ENCODE data around the gene HNMT. TPM values are rescaled to one million over a fixed set of nuclear protein-coding genes. Genes with fewer than 3 reads are reported as not detected.

The HNMT gene
- total RNA-seq, 2 donors from 2014 or later: 8.0 to 10.5 TPM

DNA sequence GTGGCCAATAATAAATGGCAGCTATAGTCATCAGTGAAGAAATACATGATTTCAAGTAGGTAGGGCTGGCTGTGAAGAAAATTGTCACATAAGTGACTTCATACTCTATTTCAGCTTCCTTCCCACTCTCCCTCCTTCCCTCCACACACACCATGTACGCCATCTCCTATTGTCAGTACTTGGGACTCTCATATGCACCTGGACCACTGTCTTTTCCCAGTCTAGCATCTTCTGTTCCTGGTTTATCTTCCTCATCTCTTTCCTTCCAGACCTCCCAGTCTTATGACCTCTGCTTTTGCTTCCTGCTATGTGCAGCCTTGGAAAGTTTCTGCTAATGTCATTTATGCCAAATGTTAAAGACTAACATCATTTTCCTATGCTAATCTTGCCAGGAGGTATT is 35.0 kb downstream of the HNMT start:
- DNase-seq (ENCODE audit: low spot score): no peak
- Histone ChIP-seq H3K4me3 (no peak overlapping the region), H3K9me3 (no peaks in the 10 kb centered on the region), H3K27me3 (no peaks in the 10 kb centered on the region), H3K36me3 (no peaks in the 10 kb centered on the region), H3K27ac (no peak overlapping the region), H3K4me1 (no peaks in the 10 kb centered on the region)
- TF ChIP-seq, protein P1, sequence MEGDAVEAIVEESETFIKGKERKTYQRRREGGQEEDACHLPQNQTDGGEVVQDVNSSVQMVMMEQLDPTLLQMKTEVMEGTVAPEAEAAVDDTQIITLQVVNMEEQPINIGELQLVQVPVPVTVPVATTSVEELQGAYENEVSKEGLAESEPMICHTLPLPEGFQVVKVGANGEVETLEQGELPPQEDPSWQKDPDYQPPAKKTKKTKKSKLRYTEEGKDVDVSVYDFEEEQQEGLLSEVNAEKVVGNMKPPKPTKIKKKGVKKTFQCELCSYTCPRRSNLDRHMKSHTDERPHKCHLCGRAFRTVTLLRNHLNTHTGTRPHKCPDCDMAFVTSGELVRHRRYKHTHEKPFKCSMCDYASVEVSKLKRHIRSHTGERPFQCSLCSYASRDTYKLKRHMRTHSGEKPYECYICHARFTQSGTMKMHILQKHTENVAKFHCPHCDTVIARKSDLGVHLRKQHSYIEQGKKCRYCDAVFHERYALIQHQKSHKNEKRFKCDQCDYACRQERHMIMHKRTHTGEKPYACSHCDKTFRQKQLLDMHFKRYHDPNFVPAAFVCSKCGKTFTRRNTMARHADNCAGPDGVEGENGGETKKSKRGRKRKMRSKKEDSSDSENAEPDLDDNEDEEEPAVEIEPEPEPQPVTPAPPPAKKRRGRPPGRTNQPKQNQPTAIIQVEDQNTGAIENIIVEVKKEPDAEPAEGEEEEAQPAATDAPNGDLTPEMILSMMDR (IDR thresholded peaks at IDR 0.05): no peak

DNA sequence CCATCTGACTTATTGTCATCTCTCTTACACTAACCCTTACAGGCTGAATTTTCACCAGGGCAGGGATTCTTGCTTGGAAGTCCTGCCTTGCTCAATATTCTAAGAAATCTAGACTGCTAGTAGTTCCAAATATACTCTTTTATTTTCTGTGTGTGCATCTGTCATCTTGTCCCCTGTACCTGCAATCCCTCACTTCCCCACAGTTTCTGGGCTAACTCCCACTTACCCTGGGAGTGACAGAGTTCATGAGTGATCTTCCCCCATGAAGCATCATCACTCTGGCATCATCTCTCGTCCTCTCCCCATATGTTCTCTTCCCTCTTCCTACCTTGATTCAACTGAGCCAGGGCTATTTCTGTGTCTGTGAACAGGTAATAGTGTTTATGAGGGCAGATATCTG is 35.7 kb downstream of the HNMT start:
- H3K9me3 ChIP-seq: no peaks in the 10 kb centered on the region
- no peak overlapping the region for H3K4me3 ChIP-seq
- TF ChIP-seq, protein P1 (IDR thresholded peaks at IDR 0.05): no peak
- H3K27ac ChIP-seq: no peak overlapping the region
- no peaks in the 10 kb centered on the region for H3K4me1 ChIP-seq
- H3K36me3 ChIP-seq: no peaks in the 10 kb centered on the region
- DNase-seq (ENCODE audit: low spot score): no peak
- H3K27me3 ChIP-seq: no peaks in the 10 kb centered on the region

DNA sequence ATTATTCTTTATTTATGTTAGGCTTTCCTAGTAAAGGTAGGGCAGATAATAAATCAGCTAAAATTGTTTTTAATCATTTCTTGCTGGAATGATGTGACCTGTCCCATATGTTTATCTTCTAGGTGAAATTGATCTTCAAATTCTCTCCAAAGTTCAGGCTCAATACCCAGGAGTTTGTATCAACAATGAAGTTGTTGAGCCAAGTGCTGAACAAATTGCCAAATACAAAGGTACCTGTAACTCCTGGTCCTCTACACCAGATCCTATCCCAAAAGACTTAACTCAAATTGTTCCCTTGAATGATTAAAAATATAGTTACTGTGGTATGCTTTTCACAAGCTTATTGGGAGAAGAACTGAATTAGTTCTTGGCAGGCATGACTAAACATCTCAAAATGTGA is 36.5 kb downstream of the HNMT start:
- Histone ChIP-seq H3K27ac (no peak overlapping the region), H3K4me1 (no peaks in the 10 kb centered on the region), H3K36me3 (no peaks in the 10 kb centered on the region), H3K4me3 (no peak overlapping the region), H3K9me3 (no peaks in the 10 kb centered on the region), H3K27me3 (no peaks in the 10 kb centered on the region)
- no peak for DNase-seq (ENCODE audit: low spot score)
- TF ChIP-seq, protein P1 (IDR thresholded peaks at IDR 0.05): no peak

DNA sequence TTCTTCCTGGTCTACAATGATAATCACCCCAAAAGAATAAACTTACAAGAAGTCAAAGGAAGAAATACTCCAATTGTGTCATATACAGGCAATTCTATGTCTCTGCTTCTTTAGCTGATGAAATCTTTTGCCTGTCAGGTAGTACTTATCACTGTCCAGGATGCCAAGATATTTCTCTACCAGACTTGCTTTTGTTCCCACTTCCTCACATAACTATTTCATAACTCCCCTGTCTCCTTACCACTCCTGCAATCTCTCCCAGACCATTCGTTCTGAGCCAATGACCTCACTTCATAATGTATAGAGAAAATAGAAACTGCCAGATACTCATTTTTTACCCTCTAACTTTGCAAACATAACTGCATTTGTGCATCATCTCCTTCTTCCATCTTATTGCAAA is 39.1 kb downstream of the HNMT start:
- H3K4me1 ChIP-seq: no peaks in the 10 kb centered on the region
- no peaks in the 10 kb centered on the region for H3K9me3 ChIP-seq
- H3K4me3 ChIP-seq: no peak overlapping the region
- TF ChIP-seq, protein P1 (IDR thresholded peaks at IDR 0.05): no peak
- no peaks in the 10 kb centered on the region for H3K36me3 ChIP-seq
- DNase-seq (ENCODE audit: low spot score): no peak
- H3K27ac ChIP-seq: no peak overlapping the region
- H3K27me3 ChIP-seq: no peaks in the 10 kb centered on the region

DNA sequence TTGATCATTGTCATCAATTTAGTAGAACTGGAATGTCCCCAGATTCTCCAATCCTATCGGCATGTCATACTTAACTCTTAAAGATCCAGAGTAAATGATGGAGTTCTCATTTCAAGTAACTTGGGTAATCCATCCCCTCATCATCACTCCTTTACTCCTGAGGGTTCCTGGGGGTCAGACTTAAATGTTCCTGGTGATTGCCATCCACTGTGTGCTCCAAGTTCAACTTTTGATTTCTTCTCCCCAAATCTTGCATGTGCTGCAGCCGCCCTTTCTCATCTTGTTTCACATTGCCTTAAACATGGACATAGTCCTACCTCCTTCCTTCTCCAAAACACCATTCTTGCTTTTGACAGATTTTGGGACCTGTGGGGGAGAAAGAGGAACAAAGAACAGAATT is 43.2 kb downstream of the HNMT start:
- no peak overlapping the region for H3K4me3 ChIP-seq
- no peaks in the 10 kb centered on the region for H3K36me3 ChIP-seq
- H3K4me1 ChIP-seq: no peaks in the 10 kb centered on the region
- DNase-seq (ENCODE audit: low spot score): no peak
- H3K27ac ChIP-seq: no peak overlapping the region
- no peaks in the 10 kb centered on the region for H3K27me3 ChIP-seq
- TF ChIP-seq, protein P1 (IDR thresholded peaks at IDR 0.05): no peak
- no peaks in the 10 kb centered on the region for H3K9me3 ChIP-seq

DNA sequence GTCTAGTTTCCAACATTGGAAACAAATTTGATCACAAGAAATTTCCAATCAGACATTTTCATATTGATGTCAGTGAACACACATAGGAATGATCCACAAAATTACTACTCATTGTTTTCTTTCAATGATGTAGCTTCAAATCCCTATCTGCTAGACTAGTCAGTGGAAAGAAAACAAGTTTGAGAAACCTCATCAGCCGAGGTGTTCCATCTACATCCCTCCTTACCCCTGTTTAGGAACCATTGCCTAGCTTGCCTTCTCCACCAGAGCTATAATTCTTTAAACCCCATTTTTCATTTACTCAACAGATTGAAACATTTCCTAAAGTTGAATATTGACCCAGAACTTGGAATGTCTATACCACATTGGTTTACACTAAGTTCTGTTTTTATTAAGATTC is 45.3 kb downstream of the HNMT start:
- Histone ChIP-seq H3K27me3 (no peaks in the 10 kb centered on the region), H3K36me3 (no peaks in the 10 kb centered on the region), H3K9me3 (no peaks in the 10 kb centered on the region), H3K4me1 (no peaks in the 10 kb centered on the region), H3K27ac (no peak overlapping the region), H3K4me3 (no peak overlapping the region)
- no peak for DNase-seq (ENCODE audit: low spot score)
- TF ChIP-seq, protein P1 (IDR thresholded peaks at IDR 0.05): no peak

Data from right atrium auricular region (tissue), 2 donors.